IMR-90 (cell line): ENCODE results near the gene NRF1. TPM values are rescaled to one million over a fixed set of nuclear protein-coding genes. Genes with fewer than 3 reads are reported as not detected.

Experiments used
- ATAC-seq: fragments of 200-7000 bp; cut with Tn5 transposase; 2 replicates; pipeline ENCODE4 v1.9.1; 2020; ENCODE audit warnings: low read depth, mild to moderate bottlenecking, moderate library complexity
- BruUV-seq: library from RNA; stranded (reverse); fragments of 400-500 nt; replicated peaks from 2 replicates; lab custom pipeline; 2021; lab: Mats Ljungman, UMichigan
- CTCF ChIA-PET: fragments of 300-600 bp; formaldehyde crosslinking; extraction: SDS; loops from one replicate; lab custom pipeline; 2021; ENCODE audit warnings: antibody characterized with exemption; lab: Yijun Ruan, JAX
- POLR2A ChIA-PET: fragments of 300-600 bp; sonication (Branson Sonifier 250); formaldehyde crosslinking; loops from one replicate; lab custom pipeline; 2022; ENCODE audit warnings: antibody characterized with exemption; ENCODE audit not compliant: unreplicated experiment; lab: Charles Lee
- DNase-seq: peaks from one replicate; pipeline ENCODE4 v3.0.0; 2013
- H2AFZ ChIP-seq: replicated peaks from 2 replicates; pipeline ENCODE3; 2013; ENCODE audit warnings: low read length, mild to moderate bottlenecking; ENCODE audit not compliant: poor library complexity
- H2AK5ac ChIP-seq: 2 replicates; pipeline ENCODE4 v1.6.1; 2013; ENCODE audit warnings: low read depth, low read length, inconsistent platforms
- H2AK9ac ChIP-seq: replicated peaks from 2 replicates; pipeline ENCODE3; 2013; ENCODE audit warnings: mild to moderate bottlenecking, low read depth, low read length, moderate library complexity; ENCODE audit not compliant: poor library complexity
- H2BK120ac ChIP-seq: 2 replicates; pipeline ENCODE4 v1.6.1; 2013; ENCODE audit warnings: low read depth, low read length, inconsistent platforms
- H2BK15ac ChIP-seq: 3 replicates; pipeline ENCODE4 v1.6.1; 2013; ENCODE audit warnings: low read depth, low read length, inconsistent platforms
- H2BK20ac ChIP-seq: 2 replicates; pipeline ENCODE4 v1.6.1; 2013; ENCODE audit warnings: low read depth, mild to moderate bottlenecking, inconsistent platforms, low read length, moderate library complexity
- H2BK5ac ChIP-seq: 2 replicates; pipeline ENCODE4 v1.6.1; 2013; ENCODE audit warnings: mild to moderate bottlenecking, low read depth, low read length, inconsistent platforms; ENCODE audit not compliant: poor library complexity, severe bottlenecking
- H3K14ac ChIP-seq: replicated peaks from 2 replicates; pipeline ENCODE4 v1.6.1; 2013; ENCODE audit warnings: low read depth, low read length, inconsistent platforms
- H3K18ac ChIP-seq: 2 replicates; pipeline ENCODE4 v1.6.1; 2013; ENCODE audit warnings: low read depth, low read length, control low read depth
- H3K23ac ChIP-seq: 2 replicates; pipeline ENCODE4 v1.6.1; 2013; ENCODE audit warnings: low read depth, low read length, inconsistent platforms
- H3K27ac ChIP-seq: 2 replicates; pipeline ENCODE4 v1.5.1; 2013; ENCODE audit warnings: mild to moderate bottlenecking, control low read depth, low read length; ENCODE audit not compliant: insufficient read depth
- H3K27me3 ChIP-seq: 2 replicates; pipeline ENCODE4 v1.6.1; 2013; ENCODE audit warnings: low read length; ENCODE audit not compliant: control insufficient read depth, insufficient read depth
- H3K36me3 ChIP-seq: 2 replicates; pipeline ENCODE4 v1.6.1; 2013; ENCODE audit warnings: low read length, mixed read lengths; ENCODE audit not compliant: control insufficient read depth, insufficient read depth
- H3K4ac ChIP-seq: 2 replicates; pipeline ENCODE4 v1.6.1; 2013; ENCODE audit warnings: low read depth, low read length, inconsistent platforms
- H3K4me1 ChIP-seq: 2 replicates; pipeline ENCODE4 v1.6.1; 2013; ENCODE audit warnings: low read length, mixed read lengths; ENCODE audit not compliant: control insufficient read depth, insufficient read depth
- H3K4me2 ChIP-seq: 2 replicates; pipeline ENCODE4 v1.6.1; 2013; ENCODE audit warnings: low read depth, mild to moderate bottlenecking, control low read depth, low read length, moderate library complexity
- H3K4me3 ChIP-seq: 2 replicates; pipeline ENCODE4 v1.5.1; 2013; ENCODE audit warnings: low read depth, mild to moderate bottlenecking, control low read depth, low read length, moderate library complexity; ENCODE audit not compliant: insufficient read depth
- H3K56ac ChIP-seq: 2 replicates; pipeline ENCODE4 v1.6.1; 2013; ENCODE audit warnings: low read length, inconsistent platforms; ENCODE audit not compliant: insufficient read depth; ENCODE audit errors: extremely low read depth
- H3K79me1 ChIP-seq, 2 experiments: 2 replicates each; pipeline ENCODE4 v1.6.1; 2013; ENCODE audit warnings: low read length in 2 of 2, inconsistent platforms in 1 of 2, low read depth in 1 of 2
- H3K9ac ChIP-seq: 2 replicates; pipeline ENCODE4 v1.6.1; 2013; ENCODE audit warnings: low read depth, low read length, control low read depth
- H3K9me1 ChIP-seq: 2 replicates; pipeline ENCODE4 v1.6.1; 2013; ENCODE audit warnings: low read length, inconsistent platforms; ENCODE audit not compliant: insufficient read depth
- H3K9me3 ChIP-seq: 2 replicates; pipeline ENCODE4 v1.6.1; 2013; ENCODE audit warnings: low read length; ENCODE audit not compliant: control insufficient read depth, insufficient read depth
- H4K20me1 ChIP-seq: 2 replicates; pipeline ENCODE4 v1.6.1; 2013; ENCODE audit warnings: low read length, inconsistent platforms; ENCODE audit not compliant: insufficient read depth
- H4K5ac ChIP-seq: 2 replicates; pipeline ENCODE4 v1.6.1; 2013; ENCODE audit warnings: mild to moderate bottlenecking, low read depth, low read length, control low read depth
- H4K8ac ChIP-seq, 2 experiments: 2 replicates each; pipeline ENCODE4 v1.6.1; 2013; ENCODE audit warnings: low read depth in 2 of 2, low read length in 2 of 2, control low read depth in 1 of 2, inconsistent platforms in 1 of 2
- H4K91ac ChIP-seq: 2 replicates; pipeline ENCODE4 v1.6.1; 2013; ENCODE audit warnings: low read depth, low read length, inconsistent platforms; ENCODE audit not compliant: insufficient read depth
- BHLHE40 ChIP-seq: fragments of 150-350 bp; IDR thresholded peaks from 2 replicates; pipeline ENCODE4 v1.6.1; 2016; ENCODE audit warnings: mild to moderate bottlenecking, low read depth, low read length
- CEBPB ChIP-seq: IDR thresholded peaks from 2 replicates; pipeline ENCODE4 v1.6.1; 2012; ENCODE audit warnings: low read depth, low read length, improper control_type of control experiment
- CHD1 ChIP-seq: IDR thresholded peaks from 2 replicates; pipeline ENCODE4 v1.6.1; 2012; ENCODE audit warnings: low read depth, low read length, improper control_type of control experiment
- CTCF ChIP-seq: conservative IDR thresholded peaks from 2 replicates; pipeline ENCODE4 v1.5.1; 2012; ENCODE audit warnings: mild to moderate bottlenecking, low read depth, low read length, improper control_type of control experiment
- FOS ChIP-seq: fragments of 150-350 bp; IDR thresholded peaks from 2 replicates; pipeline ENCODE4 v1.6.1; 2016; ENCODE audit warnings: low read depth, low read length
- MAFK ChIP-seq: IDR thresholded peaks from 2 replicates; pipeline ENCODE4 v1.6.1; 2012; ENCODE audit warnings: low read depth, low read length, improper control_type of control experiment
- MAZ ChIP-seq: IDR thresholded peaks from 2 replicates; pipeline ENCODE4 v1.6.1; 2012; ENCODE audit warnings: low read depth, mild to moderate bottlenecking, low read length, improper control_type of control experiment, moderate library complexity, borderline replicate concordance
- MXI1 ChIP-seq: IDR thresholded peaks from 2 replicates; pipeline ENCODE4 v1.6.1; 2012; ENCODE audit warnings: low read depth, mild to moderate bottlenecking, low read length, moderate library complexity, borderline replicate concordance
- NFE2L2 ChIP-seq: fragments of 150-350 bp; IDR thresholded peaks from 2 replicates; pipeline ENCODE4 v1.6.1; 2016; ENCODE audit warnings: low read depth, mild to moderate bottlenecking, low read length
- POLR2A ChIP-seq: IDR thresholded peaks from 2 replicates; pipeline ENCODE4 v1.6.1; 2012; ENCODE audit warnings: mild to moderate bottlenecking, low read depth, low read length
- RAD21 ChIP-seq: IDR thresholded peaks from 2 replicates; pipeline ENCODE4 v1.6.1; 2012; ENCODE audit warnings: low read length, improper control_type of control experiment
- RCOR1 ChIP-seq: IDR thresholded peaks from 2 replicates; pipeline ENCODE4 v1.6.1; 2012; ENCODE audit warnings: mild to moderate bottlenecking, low read length, improper control_type of control experiment; ENCODE audit not compliant: insufficient replicate concordance
- RFX5 ChIP-seq: IDR thresholded peaks from 2 replicates; pipeline ENCODE4 v1.8.0; 2012; ENCODE audit warnings: low read depth, mild to moderate bottlenecking, low read length, moderate library complexity
- SMC3 ChIP-seq: fragments of 150-350 bp; IDR thresholded peaks from 2 replicates; pipeline ENCODE4 v1.6.1; 2016; ENCODE audit warnings: low read depth, mild to moderate bottlenecking, antibody characterized with exemption, low read length, moderate library complexity
- USF2 ChIP-seq: fragments of 150-350 bp; IDR thresholded peaks from 2 replicates; pipeline ENCODE4 v1.6.1; 2017; ENCODE audit warnings: mild to moderate bottlenecking, antibody characterized with exemption, low read length, low read depth
- WGBS, 2 experiments: methylation state at CpG; one replicate each; pipeline versions ENCODE4 v1.1.5 to v1.1.7; 2013; ENCODE audit warnings: missing lambda C conversion rate in 2 of 2; ENCODE audit not compliant: insufficient read length in 1 of 2; ENCODE audit errors: extremely low coverage in 2 of 2; 5-methylcytosine and 5-hydroxymethylcytosine counted together
- dilution Hi-C: fragments of 300-500 bp; cut with HindIII; formaldehyde crosslinking; loops from one replicate; pipeline ENCODE4 v1.14.3; 2018; ENCODE audit warnings: low sequenced_read_pairs; ENCODE audit not compliant: unreplicated experiment
- in situ Hi-C: fragments of 300-500 bp; cut with MboI; formaldehyde crosslinking; loops from 3 replicates; pipeline ENCODE4 v1.14.3; 2019; ENCODE audit warnings: low sequenced_read_pairs, inconsistent platforms, mixed read lengths
- intact Hi-C: fragments of 100-400 bp; cut with micrococcal nuclease; formaldehyde crosslinking; loops from 2 replicates; pipeline ENCODE4 v1.10.0; 2022
- polyA plus RNA-seq, 3 experiments: library from polyadenylated mRNA; depleted of rRNA; stranded (reverse); fragments of >200 nt; gene quantifications; 2 replicates each; pipeline ENCODE4 v1.2.3, GENCODE V29; 2012; ENCODE audit warnings: low replicate concordance in 1 of 3
- total RNA-seq: library from RNA; depleted of rRNA; stranded (reverse); fragments of >200 nt; gene quantifications from 2 replicates; pipeline ENCODE4 v1.2.3, GENCODE V29; 2012
- TF ChIP-seq, protein P1 (sequence below): fragments of 150-350 bp; IDR thresholded peaks from 2 replicates; pipeline ENCODE4 v1.6.1; 2016; ENCODE audit warnings: low read depth, mild to moderate bottlenecking, low read length, moderate library complexity, borderline replicate concordance

Gene NRF1
- total and polyA plus RNA-seq, 2 of the 4 experiments (the other 2 are of a cell fraction) = 11.4 to 15.8 TPM

GRCh38 chr7:129762387-129762969 lies 151.0 kb downstream of the NRF1 start:
- Histone ChIP-seq H3K4me2 (no peak overlapping the region), H2BK120ac (no peak overlapping the region), H3K14ac (no peak overlapping the region), H4K5ac (no peak overlapping the region), H3K56ac (no peak overlapping the region), H2AK9ac (no peak overlapping the region), H3K27me3 (peaks cover 3% of the 10 kb centered on the region; the same call in 1 of the 2 replicates), H3K79me1 (no peaks in the 10 kb centered on the region), H3K4ac (no peak overlapping the region), H4K20me1 (no peaks in the 10 kb centered on the region; the same call in 1 of the 2 replicates), H3K23ac (no peak overlapping the region), H3K9me1 (no peaks in the 10 kb centered on the region), H4K91ac (no peak overlapping the region), H3K36me3 (no peaks in the 10 kb centered on the region), H3K9me3 (no peaks in the 10 kb centered on the region), H2BK20ac (no peak overlapping the region), H4K8ac (no peak overlapping the region), H3K27ac (no peak overlapping the region), H2BK15ac (no peak overlapping the region), H3K4me3 (no peak overlapping the region), H2BK5ac (no peak overlapping the region), H2AK5ac (no peak overlapping the region), H2AFZ (no peak overlapping the region), H3K9ac (no peak overlapping the region), H3K18ac (no peak overlapping the region), H3K4me1 (no peaks in the 10 kb centered on the region)
- intact Hi-C loops = no loop called here
- POLR2A ChIA-PET = no interaction called here
- 84% methylated on average over 32 of the region's 52 CpGs; no CpG with 5 or more reads in 1 of the 2 experiments for WGBS, 2 experiments
- dilution Hi-C loops = no loop called here
- DNase-seq (no peak), ATAC-seq (no peak)
- CTCF ChIA-PET = no interaction called here
- BruUV-seq = no TSS peak
- TF ChIP-seq FOS (no peak), RCOR1 (no peak), RFX5 (no peak), CTCF (no peak), MAFK (no peak), MXI1 (no peak), POLR2A (no peak), SMC3 (no peak), RAD21 (no peak), NFE2L2 (no peak), CHD1 (no peak), MAZ (no peak), BHLHE40 (no peak), USF2 (no peak), CEBPB (no peak)
- TF ChIP-seq, protein P1, sequence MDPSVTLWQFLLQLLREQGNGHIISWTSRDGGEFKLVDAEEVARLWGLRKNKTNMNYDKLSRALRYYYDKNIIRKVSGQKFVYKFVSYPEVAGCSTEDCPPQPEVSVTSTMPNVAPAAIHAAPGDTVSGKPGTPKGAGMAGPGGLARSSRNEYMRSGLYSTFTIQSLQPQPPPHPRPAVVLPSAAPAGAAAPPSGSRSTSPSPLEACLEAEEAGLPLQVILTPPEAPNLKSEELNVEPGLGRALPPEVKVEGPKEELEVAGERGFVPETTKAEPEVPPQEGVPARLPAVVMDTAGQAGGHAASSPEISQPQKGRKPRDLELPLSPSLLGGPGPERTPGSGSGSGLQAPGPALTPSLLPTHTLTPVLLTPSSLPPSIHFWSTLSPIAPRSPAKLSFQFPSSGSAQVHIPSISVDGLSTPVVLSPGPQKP = no peak
- in situ Hi-C loops = no loop called here
